ENCODE results near the gene ARL4D.

ARL4D gene

DNA sequence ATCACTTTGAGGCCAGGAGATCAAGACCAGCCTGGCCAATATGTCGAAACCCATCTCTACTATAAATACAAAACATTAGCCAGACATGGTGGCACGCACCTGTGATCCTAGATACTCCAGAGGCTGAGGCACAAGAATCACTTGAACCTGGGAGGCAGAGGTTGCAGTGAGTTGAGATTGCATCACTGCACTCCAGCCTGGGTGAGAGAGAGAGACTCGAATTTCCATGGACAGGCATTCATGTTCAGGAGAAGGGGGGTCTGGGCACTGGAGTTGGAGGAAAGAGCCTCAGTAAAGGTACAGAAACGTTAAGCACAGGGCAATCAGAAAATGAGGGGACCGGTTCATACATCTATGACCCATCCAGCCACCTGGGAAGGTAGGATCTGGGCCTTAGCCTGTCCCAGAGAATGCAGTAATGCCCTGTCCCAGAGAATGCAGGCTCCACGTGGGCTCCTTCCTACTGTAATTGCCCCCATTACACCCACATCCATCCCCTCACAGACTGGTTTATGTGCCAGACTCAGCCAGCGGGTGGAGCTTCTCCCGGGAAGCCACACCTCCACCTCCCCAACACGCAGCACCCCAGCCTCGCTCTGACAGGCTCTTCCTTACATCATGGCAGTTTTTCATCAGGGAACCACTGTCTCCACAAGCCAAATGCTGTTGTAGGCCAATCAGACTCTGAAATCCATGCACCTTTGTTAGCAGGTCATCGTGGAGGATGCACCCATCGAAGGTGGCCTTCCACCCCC, 21.6 kb upstream of the ARL4D start:
- DNase-seq (ENCODE audit: low read depth): no peak
- no peak for TF ChIP-seq CTCF (IDR thresholded peaks at IDR 0.05; ENCODE audit: control insufficient read depth, insufficient read depth, low read depth, low read length, missing control alignments)

DNA sequence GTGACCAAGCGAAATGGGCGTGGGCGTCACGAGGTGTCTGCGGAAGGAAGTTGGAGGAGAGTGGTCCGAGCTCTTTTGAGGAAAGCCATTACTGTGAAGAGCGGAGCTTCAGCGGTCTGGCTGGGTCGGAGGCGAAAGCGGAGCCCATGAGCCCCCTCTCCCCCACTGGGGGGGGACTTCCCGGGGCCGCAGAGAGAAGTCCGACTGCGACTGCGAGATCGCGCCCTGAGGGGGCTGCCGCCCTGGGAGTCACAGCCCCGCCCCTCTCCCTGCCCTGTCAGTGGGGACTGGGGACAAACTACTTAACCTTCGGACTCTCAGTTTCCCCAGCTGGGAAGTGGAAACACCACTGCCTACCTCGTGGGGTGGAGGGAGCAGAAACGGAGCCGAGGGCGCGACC, 20.0 kb upstream of the ARL4D start:
- DNase-seq (ENCODE audit: low read depth): no peak
- no peak for TF ChIP-seq CTCF (IDR thresholded peaks at IDR 0.05; ENCODE audit: control insufficient read depth, insufficient read depth, low read depth, low read length, missing control alignments)
- no peak overlapping the region for H3K4me3 ChIP-seq (ENCODE audit: control insufficient read depth, low read depth, low read length)

More for the DNA sequence above, 21.6 kb upstream of the ARL4D start:
- no peak overlapping the region for H3K4me3 ChIP-seq (ENCODE audit: control insufficient read depth, low read depth, low read length)

- DNase-seq (ENCODE audit: low read depth): no peak
- no peak for TF ChIP-seq CTCF (IDR thresholded peaks at IDR 0.05; ENCODE audit: control insufficient read depth, insufficient read depth, low read depth, low read length, missing control alignments)
- H3K4me3 ChIP-seq (ENCODE audit: control insufficient read depth, low read depth, low read length): no peak overlapping the region
These were observed 18.5 kb upstream of the ARL4D start for GRCh38 chr17:43380307-43380706.

DNA sequence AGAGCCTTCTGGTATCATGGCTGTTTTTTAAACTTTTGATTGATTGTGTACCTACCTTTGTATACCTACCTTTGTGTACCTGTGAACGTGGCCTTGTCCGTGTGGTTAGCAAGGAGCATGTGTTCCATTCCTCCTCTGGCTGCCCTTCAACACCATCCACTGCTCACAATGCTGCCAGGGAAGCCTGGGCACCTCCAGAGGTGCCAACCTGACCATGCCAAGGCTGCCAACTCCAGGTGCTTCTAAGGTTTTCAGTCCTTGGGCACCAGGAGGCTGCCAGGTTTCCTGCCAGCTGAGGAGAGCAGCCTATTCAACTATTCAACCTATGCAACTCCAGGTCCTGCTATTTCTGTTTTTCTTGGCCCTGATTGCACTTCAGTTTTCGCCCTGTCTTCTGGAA, 17.6 kb upstream of the ARL4D start:
- TF ChIP-seq CTCF (IDR thresholded peaks at IDR 0.05; ENCODE audit: control insufficient read depth, insufficient read depth, low read depth, low read length, missing control alignments): no peak
- DNase-seq (ENCODE audit: low read depth): no peak
- H3K4me3 ChIP-seq (ENCODE audit: control insufficient read depth, low read depth, low read length): no peak overlapping the region

DNA sequence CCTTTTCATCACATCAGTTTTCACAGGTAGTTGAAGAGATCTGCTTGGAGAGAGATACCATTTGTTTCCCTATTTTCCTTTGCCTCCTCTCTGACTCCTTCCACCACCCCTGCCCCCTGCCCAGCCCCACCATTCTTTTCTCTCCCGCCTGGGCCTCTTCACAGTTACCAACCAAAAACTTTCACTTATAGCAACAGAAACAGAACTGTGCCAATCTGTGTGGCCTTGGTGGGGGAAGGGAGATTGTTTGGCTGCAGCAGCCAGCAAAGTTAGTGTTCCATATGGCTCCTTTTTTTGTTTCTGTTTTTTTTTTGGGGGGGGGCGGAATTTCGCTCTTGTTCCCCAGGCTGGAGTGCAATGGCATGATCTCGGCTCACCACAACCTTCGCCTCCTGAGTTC, 17.2 kb upstream of the ARL4D start:
- no peak overlapping the region for H3K4me3 ChIP-seq (ENCODE audit: control insufficient read depth, low read depth, low read length)
- DNase-seq (ENCODE audit: low read depth): no peak
- TF ChIP-seq CTCF (IDR thresholded peaks at IDR 0.05; ENCODE audit: control insufficient read depth, insufficient read depth, low read depth, low read length, missing control alignments): no peak

DNA sequence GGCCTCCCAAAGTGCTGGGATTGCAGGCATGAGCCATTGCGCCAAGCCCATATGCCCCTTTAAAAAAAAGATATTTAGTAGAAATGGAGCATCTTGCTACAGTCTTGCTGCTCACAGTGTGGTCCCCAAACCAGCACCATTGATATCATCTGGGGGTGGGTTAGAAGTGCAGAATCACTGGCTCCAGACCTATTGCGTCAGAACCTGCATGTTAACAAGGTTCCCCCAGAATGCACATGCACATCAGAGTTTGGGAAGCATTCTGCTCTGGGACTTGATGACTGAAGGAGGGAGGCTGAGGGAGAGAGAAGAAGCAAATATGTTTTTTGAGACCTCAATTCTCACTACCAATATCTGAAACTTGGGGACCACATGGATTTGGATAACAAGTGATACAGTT, 16.0 kb upstream of the ARL4D start:
- H3K4me3 ChIP-seq (ENCODE audit: control insufficient read depth, low read depth, low read length): no peak overlapping the region
- DNase-seq (ENCODE audit: low read depth): no peak
- no peak for TF ChIP-seq CTCF (IDR thresholded peaks at IDR 0.05; ENCODE audit: control insufficient read depth, insufficient read depth, low read depth, low read length, missing control alignments)

All from AG09309 (cell line).